Activated CD8-positive, alpha-beta T cell treated with anti-CD3 and anti-CD28 coated beads, Interleukin-2, amount 10 ng/mL, durations not matched to agents 7 days and 5 days (primary cell): Measurements from ENCODE around the gene AMIGO3. TPM values are rescaled to one million over a fixed set of nuclear protein-coding genes. Genes with fewer than 3 reads are reported as not detected.

ENCODE experiments used
- ATAC-seq: fragments of 150-1000 bp; cut with Tn5 transposase; one replicate; pipeline ENCODE4 v1.10.0; 2021; ENCODE audit warnings: moderate library complexity
- CTCF ChIA-PET: fragments of 350-600 bp; sonication (Branson Sonifier 250); formaldehyde crosslinking; loops from one replicate; lab custom pipeline; 2021; ENCODE audit warnings: antibody characterized with exemption; lab: Charles Lee
- POLR2A ChIA-PET: fragments of 350-600 bp; sonication (Branson Sonifier 250); formaldehyde crosslinking; loops from one replicate; lab custom pipeline; 2021; ENCODE audit warnings: antibody characterized with exemption; lab: Charles Lee
- DNase-seq: peaks from one replicate; pipeline ENCODE4 v3.0.0-alpha.2; 2020
- H3K27ac Mint-ChIP-seq: one replicate; pipeline ENCODE4 v1.8.0; 2021; ENCODE audit warnings: mild to moderate bottlenecking, mixed read lengths
- H3K27me3 Mint-ChIP-seq: one replicate; pipeline ENCODE4 v1.8.0; 2021; ENCODE audit warnings: low read depth, mixed read lengths
- H3K36me3 Mint-ChIP-seq: one replicate; pipeline ENCODE4 v1.8.0; 2021; ENCODE audit warnings: low read depth, mixed read lengths
- H3K4me1 Mint-ChIP-seq: one replicate; pipeline ENCODE4 v1.8.0; 2021; ENCODE audit warnings: low read depth, mixed read lengths
- H3K4me3 Mint-ChIP-seq: one replicate; pipeline ENCODE4 v1.8.0; 2021; ENCODE audit warnings: mild to moderate bottlenecking, mixed read lengths
- H3K9me3 Mint-ChIP-seq: one replicate; pipeline ENCODE4 v1.8.0; 2022; ENCODE audit warnings: mixed read lengths; ENCODE audit not compliant: insufficient read depth
- total RNA-seq, 2 experiments: library from RNA; stranded (reverse); gene quantifications; one replicate each; pipeline ENCODE4 v1.2.3, GENCODE V29; 2021

Gene AMIGO3
- total RNA-seq, 2 experiments from 2014 or later, result 0.95 to 2.0 TPM

DNA sequence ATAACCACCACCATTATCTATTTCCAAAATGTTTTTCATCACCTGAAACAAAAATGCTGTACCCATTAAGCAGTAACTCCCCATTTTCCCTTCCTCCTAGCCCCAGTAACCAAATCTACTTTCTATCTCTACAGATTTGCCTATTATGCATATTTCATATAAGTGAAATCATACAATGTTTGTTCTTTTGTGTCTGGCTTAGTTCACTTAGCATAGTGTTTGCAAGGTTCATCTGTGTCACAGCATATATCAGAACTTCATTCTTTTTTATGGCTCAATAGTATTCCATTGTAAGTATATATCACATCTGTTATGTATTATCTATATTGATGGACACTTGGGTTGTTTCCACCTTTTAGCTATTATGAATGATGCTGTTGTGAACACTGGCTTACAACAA, 20.9 kb upstream of the AMIGO3 start:
- H3K36me3 Mint-ChIP-seq, result peaks cover 27% of the 10 kb centered on the region
- no peaks in the 10 kb centered on the region for H3K4me1 Mint-ChIP-seq
- ChIA-PET POLR2A (no interaction called here), CTCF (no interaction called here)
- no peak overlapping the region for H3K27ac Mint-ChIP-seq
- ATAC-seq (no peak), DNase-seq (no peak)
- no peaks in the 10 kb centered on the region for H3K27me3 Mint-ChIP-seq
- H3K4me3 Mint-ChIP-seq, result no peak overlapping the region
- H3K9me3 Mint-ChIP-seq, result no peaks in the 10 kb centered on the region

DNA sequence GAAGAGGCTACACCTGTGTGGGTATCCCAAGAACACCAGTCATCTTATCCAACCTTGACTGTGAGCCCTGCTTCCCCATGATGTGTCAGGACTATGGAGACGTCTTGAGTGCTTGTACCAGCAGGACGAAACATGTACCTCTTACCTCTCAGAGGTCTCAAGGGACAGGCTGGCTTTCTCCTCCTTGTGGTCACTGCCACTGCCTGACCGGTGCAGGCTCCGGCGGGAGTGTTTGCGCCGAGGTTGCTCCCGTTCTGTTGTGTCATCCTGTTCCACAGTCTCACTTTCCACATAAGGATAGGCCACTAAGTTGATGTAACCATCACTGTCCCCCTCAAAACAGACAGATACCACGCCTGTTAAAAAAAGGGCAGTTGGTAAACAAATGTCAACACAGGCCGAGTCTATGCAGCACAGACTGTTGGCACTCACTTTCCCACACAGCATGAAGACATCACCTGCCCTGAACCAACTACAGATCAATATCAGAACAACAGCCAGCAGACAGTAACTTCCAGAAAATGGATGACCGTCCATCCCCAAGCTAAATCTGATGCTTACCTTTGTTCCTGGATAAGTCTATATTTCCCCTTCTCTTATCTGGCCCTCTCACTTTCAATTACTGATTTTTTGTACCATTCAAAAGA, 18.7 kb upstream of the AMIGO3 start:
- no peak for ATAC-seq
- peak overlapping the region; percentile 28 for H3K27ac Mint-ChIP-seq

DNA sequence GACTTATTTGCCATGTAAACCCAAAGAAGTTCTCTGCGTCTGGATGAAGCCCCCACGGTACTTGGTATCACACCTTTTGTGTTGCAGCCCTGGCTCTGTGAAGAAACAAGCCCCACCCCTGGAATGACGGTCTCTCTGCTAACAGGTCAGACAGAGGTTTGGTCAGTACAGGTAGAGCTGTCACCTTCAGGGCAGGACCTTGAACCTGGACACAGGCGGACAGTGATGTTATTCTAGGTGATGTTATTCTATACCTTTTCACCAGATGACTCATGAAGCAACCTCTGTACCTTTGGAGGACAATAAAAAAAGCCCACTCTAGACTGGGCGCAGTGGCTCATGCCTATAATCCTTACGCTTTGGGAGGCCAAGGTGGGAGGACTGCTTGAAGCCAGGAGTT, 15.3 kb upstream of the AMIGO3 start:
- peaks cover 47% of the 10 kb centered on the region for H3K36me3 Mint-ChIP-seq
- H3K27ac Mint-ChIP-seq, result no peak overlapping the region
- POLR2A ChIA-PET, result interaction anchor here (1.3 kb wide), 1 partner anchor 11 kb away, joined by 3 read pairs; the partner anchor contains the start of gene GMPPB
- DNase-seq (no peak), ATAC-seq (no peak)
- H3K9me3 Mint-ChIP-seq, result no peaks in the 10 kb centered on the region
- CTCF ChIA-PET, result no interaction called here
- no peaks in the 10 kb centered on the region for H3K27me3 Mint-ChIP-seq
- no peak overlapping the region for H3K4me3 Mint-ChIP-seq
- no peaks in the 10 kb centered on the region for H3K4me1 Mint-ChIP-seq

More for the DNA sequence above, 18.7 kb upstream of the AMIGO3 start:
- no peak for DNase-seq
- Mint-ChIP-seq H3K9me3 (no peaks in the 10 kb centered on the region), H3K4me1 (no peaks in the 10 kb centered on the region), H3K27me3 (no peaks in the 10 kb centered on the region), H3K36me3 (peaks cover 31% of the 10 kb centered on the region), H3K4me3 (no peak overlapping the region)
- POLR2A ChIA-PET, result no interaction called here
- CTCF ChIA-PET, result no interaction called here

DNA sequence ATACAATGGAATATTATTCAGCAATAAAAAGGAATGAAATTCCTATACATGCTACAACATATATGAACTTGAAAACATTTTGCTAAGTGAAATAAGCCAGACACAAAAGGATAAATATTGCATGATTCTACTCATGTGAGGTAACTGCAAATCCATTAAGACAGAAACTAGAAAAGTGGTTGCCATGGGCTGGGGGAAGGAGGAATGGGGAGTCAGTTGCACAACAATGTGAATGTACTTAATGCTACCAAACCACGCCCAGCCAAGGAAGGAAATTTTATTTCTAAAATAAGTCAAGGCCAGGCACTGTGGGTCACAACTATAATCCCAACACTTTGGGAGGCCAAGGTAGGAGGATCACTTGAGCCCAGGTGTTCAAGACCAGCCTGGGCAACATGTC, 14.1 kb upstream of the AMIGO3 start:
- POLR2A ChIA-PET, result no interaction called here
- Mint-ChIP-seq H3K27me3 (no peaks in the 10 kb centered on the region), H3K4me3 (no peak overlapping the region), H3K9me3 (no peaks in the 10 kb centered on the region), H3K27ac (no peak overlapping the region), H3K36me3 (peaks cover 46% of the 10 kb centered on the region), H3K4me1 (no peaks in the 10 kb centered on the region)
- DNase-seq (no peak), ATAC-seq (no peak)
- CTCF ChIA-PET, result no interaction called here

DNA sequence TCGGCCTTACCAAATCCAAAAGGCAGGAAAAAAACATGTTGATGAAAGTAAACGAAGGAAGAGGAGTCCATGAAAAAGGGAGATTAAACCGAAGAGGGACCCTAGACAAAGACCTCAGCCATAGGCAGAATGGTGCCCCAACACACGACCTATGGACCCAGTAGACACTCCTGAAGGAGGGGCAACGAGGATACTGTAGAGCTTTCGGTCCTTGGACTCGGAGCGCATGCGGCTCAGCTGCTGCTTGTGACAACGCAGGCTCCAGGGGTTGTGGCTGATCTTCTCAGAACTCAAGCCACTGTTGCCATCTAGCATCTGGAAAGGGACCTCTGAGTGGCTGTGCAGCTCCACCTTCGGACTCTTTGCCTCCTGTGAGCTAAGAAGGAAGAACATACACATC, 13.1 kb upstream of the AMIGO3 start:
- Mint-ChIP-seq H3K27me3 (no peaks in the 10 kb centered on the region), H3K4me3 (no peak overlapping the region), H3K36me3 (peaks cover 42% of the 10 kb centered on the region), H3K4me1 (no peaks in the 10 kb centered on the region), H3K9me3 (no peaks in the 10 kb centered on the region), H3K27ac (no peak overlapping the region)
- POLR2A ChIA-PET, result interaction anchor here (0.5 to 0.6 kb wide), 2 partner anchors 129 to 1874 kb away, joined by 3 to 4 read pairs; no protein-coding TSS in a partner anchor
- CTCF ChIA-PET, result interaction anchor here (0.9 to 1.2 kb wide), 2 partner anchors 13 to 174 kb away, joined by 3 read pairs; partner anchors contain the start of gene AMIGO3
- ATAC-seq (no peak), DNase-seq (no peak)

DNA sequence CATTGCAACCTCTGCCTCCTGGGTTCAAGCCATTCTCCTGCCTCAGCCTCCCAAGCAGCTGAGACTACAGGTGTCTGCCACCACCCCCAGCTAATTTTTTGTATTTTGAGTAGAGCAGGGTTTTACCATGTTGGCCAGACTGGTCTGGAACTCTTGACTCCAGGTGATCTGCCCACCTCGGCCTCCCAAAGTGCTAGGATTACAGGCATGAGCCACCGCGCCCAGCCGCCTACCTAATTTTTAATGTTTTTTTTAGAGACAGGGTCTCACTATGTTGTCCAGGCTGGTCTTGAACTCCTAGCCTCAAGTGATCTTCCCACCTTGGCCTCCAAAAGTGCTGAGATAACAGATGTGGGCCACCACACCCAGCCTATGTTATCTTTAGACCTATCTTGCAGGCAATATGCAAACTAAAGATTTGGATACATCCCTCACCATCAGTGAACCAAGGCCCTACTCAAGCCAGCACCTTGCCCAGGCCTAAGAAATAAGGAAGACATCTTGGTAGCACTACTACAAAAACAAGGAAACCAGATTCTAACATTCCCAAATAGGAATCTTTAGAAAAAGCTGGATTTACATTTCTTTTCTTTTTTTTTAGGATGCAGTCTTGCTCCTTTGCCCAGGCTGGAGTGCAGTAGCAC, 10.6 kb upstream of the AMIGO3 start:
- no peaks in the 10 kb centered on the region for H3K9me3 Mint-ChIP-seq
- no peak overlapping the region for H3K4me3 Mint-ChIP-seq
- H3K4me1 Mint-ChIP-seq, result no peaks in the 10 kb centered on the region
- H3K36me3 Mint-ChIP-seq, result peaks cover 34% of the 10 kb centered on the region
- no peak overlapping the region for H3K27ac Mint-ChIP-seq
- no peaks in the 10 kb centered on the region for H3K27me3 Mint-ChIP-seq
- ChIA-PET CTCF (interaction anchor here (1.3 kb wide), 1 partner anchor 11 kb away, joined by 3 read pairs; the partner anchor contains the start of gene AMIGO3), POLR2A (no interaction called here)
- DNase-seq (no peak), ATAC-seq (no peak)

DNA sequence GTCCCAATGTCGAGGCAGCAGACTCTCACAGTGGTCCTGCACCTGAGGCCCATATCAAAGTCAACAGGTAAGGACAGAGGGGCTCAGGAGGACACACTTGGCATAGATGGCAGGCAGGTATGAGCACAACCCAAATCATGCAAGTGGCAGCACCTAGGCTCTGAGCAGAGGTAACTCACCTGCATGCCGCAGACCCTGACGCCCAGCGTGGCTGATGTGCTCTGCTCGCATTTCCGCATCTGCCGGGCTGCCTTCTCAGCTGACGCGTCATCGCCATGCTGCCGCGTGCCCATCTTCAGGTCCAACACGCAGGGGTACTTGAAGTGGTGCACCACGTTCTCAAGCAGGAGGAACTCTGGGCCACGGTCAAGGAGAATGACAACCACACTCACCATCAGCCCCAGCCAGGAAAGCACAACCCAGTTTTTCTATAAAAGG, 8.5 kb upstream of the AMIGO3 start:
- H3K4me3 Mint-ChIP-seq, result no peak overlapping the region
- DNase-seq (no peak), ATAC-seq (no peak)
- peaks cover 9% of the 10 kb centered on the region for H3K4me1 Mint-ChIP-seq
- H3K36me3 Mint-ChIP-seq, result peaks cover 32% of the 10 kb centered on the region
- POLR2A ChIA-PET, result no interaction called here
- H3K27me3 Mint-ChIP-seq, result no peaks in the 10 kb centered on the region
- no peaks in the 10 kb centered on the region for H3K9me3 Mint-ChIP-seq
- CTCF ChIA-PET, result no interaction called here
- no peak overlapping the region for H3K27ac Mint-ChIP-seq

DNA sequence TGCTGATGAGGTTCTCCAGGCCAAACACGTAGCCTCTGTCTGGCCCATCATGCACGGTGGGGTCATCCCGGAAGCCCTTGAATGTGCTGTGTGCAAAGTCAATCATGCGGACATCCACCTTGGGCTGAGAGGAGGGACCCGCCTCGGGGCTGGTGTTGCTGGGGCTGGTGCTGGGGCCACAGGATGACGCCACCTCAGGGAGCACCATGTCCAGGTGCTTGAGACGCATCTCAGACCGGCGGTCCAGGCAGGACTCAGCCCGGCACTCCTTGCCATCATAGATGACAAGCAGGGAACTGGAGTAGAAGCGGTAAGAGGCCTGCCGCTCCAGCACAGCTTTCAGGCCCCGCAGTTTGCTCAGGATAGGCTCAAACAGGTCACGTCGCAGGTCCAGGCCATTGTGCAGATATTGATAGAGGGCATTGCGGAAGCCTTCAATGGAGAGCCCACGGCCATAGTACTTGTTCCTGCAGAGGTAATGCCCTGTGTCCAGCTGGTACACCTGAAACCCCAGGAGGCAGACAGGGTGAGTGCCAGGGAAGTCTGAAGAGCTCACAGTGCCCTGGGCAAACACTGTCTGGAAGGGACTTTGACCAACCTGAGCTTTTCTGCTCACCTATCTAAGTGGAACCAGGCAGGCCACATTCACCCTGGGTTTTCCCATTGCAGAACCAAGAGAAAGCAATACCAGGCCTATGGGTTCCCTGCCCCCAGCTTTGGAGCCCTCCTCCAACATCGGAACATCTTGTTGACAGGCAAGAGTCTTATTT, 7.9 kb upstream of the AMIGO3 start:
- Mint-ChIP-seq H3K9me3 (no peaks in the 10 kb centered on the region), H3K27ac (no peak overlapping the region), H3K4me3 (no peak overlapping the region), H3K27me3 (no peaks in the 10 kb centered on the region), H3K36me3 (peaks cover 30% of the 10 kb centered on the region), H3K4me1 (peaks cover 15% of the 10 kb centered on the region)
- DNase-seq, result no peak
- POLR2A ChIA-PET, result interaction anchor here (0.5 kb wide), 1 partner anchor 19 kb away, joined by 6 read pairs; no protein-coding TSS in a partner anchor
- ATAC-seq, result no peak
- CTCF ChIA-PET, result no interaction called here

DNA sequence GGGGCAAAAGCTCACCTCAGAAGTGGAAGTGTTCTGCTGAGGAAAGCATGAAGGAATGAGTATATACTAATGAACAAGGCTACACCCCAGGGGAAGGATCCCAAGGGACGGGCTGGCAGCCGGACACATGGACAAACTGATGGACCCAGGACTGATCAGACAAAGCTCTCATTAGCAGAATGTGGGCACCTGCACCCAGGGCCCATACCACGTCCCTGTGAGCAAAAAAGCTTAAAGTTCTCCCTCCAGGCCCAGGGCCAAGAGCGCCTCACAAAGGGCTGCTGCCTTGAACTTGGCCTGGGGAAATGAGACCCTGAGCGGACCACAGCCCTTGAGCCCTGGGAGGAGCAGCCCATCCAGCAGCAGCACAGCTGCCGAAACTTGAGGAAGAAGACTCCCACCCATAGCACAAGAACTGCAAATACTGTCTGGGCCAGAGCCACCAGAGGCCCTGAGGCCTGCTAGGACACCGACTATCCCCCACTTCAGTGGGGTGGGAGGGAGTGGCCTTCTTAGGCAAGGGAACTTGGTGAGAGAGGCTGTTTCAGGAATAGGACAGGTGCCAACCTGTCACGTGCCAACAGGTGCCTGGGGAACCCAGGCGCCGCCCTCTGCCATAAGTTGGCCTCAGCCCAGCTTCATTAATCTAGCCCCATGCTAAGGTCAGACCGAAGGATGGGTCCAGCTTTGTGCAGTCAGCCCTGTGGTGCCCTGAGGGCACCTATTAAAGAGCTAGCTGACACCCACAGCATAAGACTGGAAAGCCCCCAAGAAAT, 6.6 kb upstream of the AMIGO3 start:
- H3K27ac Mint-ChIP-seq, result peak overlapping the region; percentile 57
- H3K4me3 Mint-ChIP-seq, result no peak overlapping the region
- DNase-seq (no peak), ATAC-seq (no peak)
- H3K27me3 Mint-ChIP-seq, result no peaks in the 10 kb centered on the region
- POLR2A ChIA-PET, result no interaction called here
- CTCF ChIA-PET, result no interaction called here
- H3K4me1 Mint-ChIP-seq, result peaks cover 18% of the 10 kb centered on the region
- no peaks in the 10 kb centered on the region for H3K9me3 Mint-ChIP-seq
- H3K36me3 Mint-ChIP-seq, result peaks cover 35% of the 10 kb centered on the region

DNA sequence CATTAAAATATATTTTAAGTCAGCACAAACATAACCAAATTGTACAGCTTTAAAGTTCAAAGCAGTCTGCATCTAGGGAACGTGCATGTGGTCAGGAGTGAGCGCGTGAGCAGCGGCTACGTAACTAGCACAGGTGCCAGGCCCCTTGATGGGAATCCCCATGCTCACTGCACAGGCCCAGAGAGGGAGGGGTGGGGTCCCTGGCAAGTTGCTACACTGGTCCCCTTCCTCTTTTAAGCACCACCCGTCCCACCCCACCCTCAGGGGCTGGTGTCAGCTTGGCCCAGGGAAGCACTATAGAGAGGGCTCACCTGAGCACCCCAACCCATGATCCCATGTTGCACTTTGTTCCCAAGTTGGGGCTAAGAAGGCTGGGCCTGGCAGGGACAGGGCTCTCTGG, 5.1 kb upstream of the AMIGO3 start:
- H3K27me3 Mint-ChIP-seq, result no peaks in the 10 kb centered on the region
- peaks cover 43% of the 10 kb centered on the region for H3K36me3 Mint-ChIP-seq
- peak overlapping the region; percentile 95 for H3K4me3 Mint-ChIP-seq
- DNase-seq (peak; percentile 38), ATAC-seq (no peak)
- H3K4me1 Mint-ChIP-seq, result peaks cover 28% of the 10 kb centered on the region
- peak overlapping the region; percentile 98 for H3K27ac Mint-ChIP-seq
- POLR2A ChIA-PET, result interaction anchor here (1.0 to 2.6 kb wide), 4 partner anchors 11 to 365 kb away, joined by 3 to 13 read pairs (median 4); partner anchors contain the start of gene IP6K1
- no peaks in the 10 kb centered on the region for H3K9me3 Mint-ChIP-seq
- CTCF ChIA-PET, result interaction anchor here (1.7 to 2.7 kb wide), 2 partner anchors 23 to 115 kb away, joined by 4 to 6 read pairs; no protein-coding TSS in a partner anchor
